Activated naive CD8-positive, alpha-beta T cell treated with anti-CD3 and anti-CD28 coated beads, Interleukin-2, amount 50 U/mL, for 24 hours (primary cell): ENCODE measurements around the gene CNKSR3.
A peak's percentile ranks its signal among the peaks of the same experiment; 100 is the strongest.
"Not testable (repeated sequence)": the region's sequence is repeated elsewhere in the genome, so short reads cannot be mapped to it uniquely, and the experiment has no call there.

Source experiments
- ATAC-seq: fragments of 150-1000 bp; cut with Tn5 transposase; one replicate; pipeline ENCODE4 v1.10.0; 2021
- DNase-seq: peaks from one replicate; pipeline ENCODE4 v3.0.0; 2021
- H3K27ac Mint-ChIP-seq: one replicate; pipeline ENCODE4 v1.8.0; 2021; ENCODE audit warnings: mild to moderate bottlenecking, mixed read lengths
- H3K27me3 Mint-ChIP-seq: one replicate; pipeline ENCODE4 v1.8.0; 2021; ENCODE audit warnings: mixed read lengths
- H3K36me3 Mint-ChIP-seq: one replicate; pipeline ENCODE4 v1.8.0; 2021; ENCODE audit warnings: low read depth, mixed read lengths
- H3K4me1 Mint-ChIP-seq: one replicate; pipeline ENCODE4 v1.8.0; 2021; ENCODE audit warnings: mixed read lengths
- H3K4me3 Mint-ChIP-seq: one replicate; pipeline ENCODE4 v1.8.0; 2021; ENCODE audit warnings: mild to moderate bottlenecking, moderate library complexity, mixed read lengths
- H3K9me3 Mint-ChIP-seq: one replicate; pipeline ENCODE4 v1.8.0; 2021; ENCODE audit warnings: mixed read lengths

CNKSR3 gene

GRCh38 chr6:154515826-154516225 lies 5.3 kb upstream of the CNKSR3 start:
- Mint-ChIP-seq H3K27ac (no peak overlapping the region), H3K36me3 (no peaks in the 10 kb centered on the region), H3K27me3 (peaks cover 27% of the 10 kb centered on the region), H3K4me3 (no peak overlapping the region), H3K9me3 (no peaks in the 10 kb centered on the region), H3K4me1 (peaks cover 4% of the 10 kb centered on the region)
- DNase-seq: no peak
- no peak for ATAC-seq

- not testable (repeated sequence) for H3K27ac Mint-ChIP-seq, H3K36me3 Mint-ChIP-seq, H3K4me3 Mint-ChIP-seq, ATAC-seq, H3K4me1 Mint-ChIP-seq, H3K9me3 Mint-ChIP-seq, DNase-seq
- H3K27me3 Mint-ChIP-seq: peaks cover 31% of the 10 kb centered on the region
Measured at GRCh38 chr6:154515076-154515475, 4.6 kb upstream of the CNKSR3 start.

- H3K9me3 Mint-ChIP-seq: no peaks in the 10 kb centered on the region
- no peaks in the 10 kb centered on the region for H3K36me3 Mint-ChIP-seq
- no peak overlapping the region for H3K27ac Mint-ChIP-seq
- H3K4me1 Mint-ChIP-seq: peaks cover 6% of the 10 kb centered on the region
- no peak overlapping the region for H3K4me3 Mint-ChIP-seq
- H3K27me3 Mint-ChIP-seq: peaks cover 34% of the 10 kb centered on the region
- DNase-seq: no peak
- ATAC-seq: no peak
Measured at GRCh38 chr6:154514481-154514880, 4.0 kb upstream of the CNKSR3 start.

GRCh38 chr6:154513601-154514320 lies 3.3 kb upstream of the CNKSR3 start:
- ATAC-seq: no peak
- Mint-ChIP-seq H3K27me3 (peaks cover 39% of the 10 kb centered on the region), H3K4me3 (no peak overlapping the region)

GRCh38 chr6:154512201-154512600 lies 1.7 kb upstream of the CNKSR3 start:
- H3K27me3 Mint-ChIP-seq: peaks cover 52% of the 10 kb centered on the region
- H3K36me3 Mint-ChIP-seq: no peaks in the 10 kb centered on the region
- no peak overlapping the region for H3K27ac Mint-ChIP-seq
- DNase-seq (no peak), ATAC-seq (no peak)
- H3K4me1 Mint-ChIP-seq: peaks cover 10% of the 10 kb centered on the region
- H3K4me3 Mint-ChIP-seq: no peak overlapping the region
- no peaks in the 10 kb centered on the region for H3K9me3 Mint-ChIP-seq

More at GRCh38 chr6:154513601-154514320, 3.3 kb upstream of the CNKSR3 start:
- H3K4me1 Mint-ChIP-seq: peaks cover 9% of the 10 kb centered on the region
- DNase-seq: no peak
- no peaks in the 10 kb centered on the region for H3K9me3 Mint-ChIP-seq
- no peaks in the 10 kb centered on the region for H3K36me3 Mint-ChIP-seq
- no peak overlapping the region for H3K27ac Mint-ChIP-seq

GRCh38 chr6:154511791-154512190 lies 1.3 kb upstream of the CNKSR3 start:
- H3K4me1 Mint-ChIP-seq: peaks cover 10% of the 10 kb centered on the region
- ATAC-seq: no peak
- H3K9me3 Mint-ChIP-seq: no peaks in the 10 kb centered on the region
- no peak overlapping the region for H3K27ac Mint-ChIP-seq
- peaks cover 55% of the 10 kb centered on the region for H3K27me3 Mint-ChIP-seq
- no peak for DNase-seq
- no peaks in the 10 kb centered on the region for H3K36me3 Mint-ChIP-seq
- no peak overlapping the region for H3K4me3 Mint-ChIP-seq

GRCh38 chr6:154509421-154510143 lies 903 bp downstream of the CNKSR3 start:
- ATAC-seq (peak; percentile 31), DNase-seq (peak; percentile 7)

GRCh38 chr6:154508573-154509375 lies 1.7 kb downstream of the CNKSR3 start:
- Mint-ChIP-seq H3K4me3 (peak overlapping the region; percentile 40), H3K9me3 (no peaks in the 10 kb centered on the region), H3K36me3 (no peaks in the 10 kb centered on the region), H3K4me1 (peaks cover 10% of the 10 kb centered on the region), H3K27me3 (peaks cover 59% of the 10 kb centered on the region), H3K27ac (no peak overlapping the region)
- ATAC-seq: no peak
- no peak for DNase-seq

More at GRCh38 chr6:154509421-154510143, 903 bp downstream of the CNKSR3 start:
- Mint-ChIP-seq H3K27me3 (peaks cover 57% of the 10 kb centered on the region), H3K36me3 (no peaks in the 10 kb centered on the region), H3K27ac (no peak overlapping the region), H3K4me1 (peaks cover 10% of the 10 kb centered on the region), H3K9me3 (no peaks in the 10 kb centered on the region), H3K4me3 (peak overlapping the region; percentile 52)

GRCh38 chr6:154506991-154507898 lies 3.2 kb downstream of the CNKSR3 start:
- Mint-ChIP-seq H3K4me1 (peaks cover 10% of the 10 kb centered on the region), H3K9me3 (no peaks in the 10 kb centered on the region), H3K4me3 (no peak overlapping the region), H3K27ac (no peak overlapping the region), H3K36me3 (no peaks in the 10 kb centered on the region), H3K27me3 (peaks cover 53% of the 10 kb centered on the region)
- ATAC-seq (no peak), DNase-seq (no peak)

GRCh38 chr6:154506582-154506981 lies 3.9 kb downstream of the CNKSR3 start:
- ATAC-seq (no peak), DNase-seq (no peak)
- Mint-ChIP-seq H3K27ac (no peak overlapping the region), H3K4me3 (no peak overlapping the region), H3K9me3 (no peaks in the 10 kb centered on the region), H3K36me3 (no peaks in the 10 kb centered on the region), H3K4me1 (peaks cover 7% of the 10 kb centered on the region), H3K27me3 (peaks cover 47% of the 10 kb centered on the region)

- Mint-ChIP-seq H3K9me3 (no peaks in the 10 kb centered on the region), H3K4me1 (peaks cover 7% of the 10 kb centered on the region), H3K4me3 (no peak overlapping the region), H3K27ac (no peak overlapping the region), H3K27me3 (peaks cover 47% of the 10 kb centered on the region), H3K36me3 (no peaks in the 10 kb centered on the region)
- ATAC-seq (no peak), DNase-seq (no peak)
Measured at GRCh38 chr6:154506108-154506507, 4.4 kb downstream of the CNKSR3 start.

GRCh38 chr6:154504865-154505449 lies 5.5 kb downstream of the CNKSR3 start:
- Mint-ChIP-seq H3K9me3 (no peaks in the 10 kb centered on the region), H3K4me1 (peaks cover 4% of the 10 kb centered on the region), H3K27ac (no peak overlapping the region), H3K36me3 (no peaks in the 10 kb centered on the region), H3K27me3 (peaks cover 41% of the 10 kb centered on the region), H3K4me3 (no peak overlapping the region)
- ATAC-seq (no peak), DNase-seq (no peak)

- H3K9me3 Mint-ChIP-seq: no peaks in the 10 kb centered on the region
- no peak for DNase-seq
- no peak overlapping the region for H3K27ac Mint-ChIP-seq
- no peak overlapping the region for H3K4me3 Mint-ChIP-seq
- H3K4me1 Mint-ChIP-seq: peaks cover 4% of the 10 kb centered on the region
- H3K36me3 Mint-ChIP-seq: no peaks in the 10 kb centered on the region
- H3K27me3 Mint-ChIP-seq: peaks cover 35% of the 10 kb centered on the region
- ATAC-seq: no peak
Measured at GRCh38 chr6:154504102-154504501, 6.4 kb downstream of the CNKSR3 start.
